GM21786 (cell line): ENCODE data around the gene ETNK2.

Experiments used
- ATAC-seq: cut with Tn5 transposase; IDR thresholded peaks from one replicate; pipeline ENCODE4 v1.9.1; 2021; ENCODE audit not compliant: unreplicated experiment

ETNK2 gene

DNA sequence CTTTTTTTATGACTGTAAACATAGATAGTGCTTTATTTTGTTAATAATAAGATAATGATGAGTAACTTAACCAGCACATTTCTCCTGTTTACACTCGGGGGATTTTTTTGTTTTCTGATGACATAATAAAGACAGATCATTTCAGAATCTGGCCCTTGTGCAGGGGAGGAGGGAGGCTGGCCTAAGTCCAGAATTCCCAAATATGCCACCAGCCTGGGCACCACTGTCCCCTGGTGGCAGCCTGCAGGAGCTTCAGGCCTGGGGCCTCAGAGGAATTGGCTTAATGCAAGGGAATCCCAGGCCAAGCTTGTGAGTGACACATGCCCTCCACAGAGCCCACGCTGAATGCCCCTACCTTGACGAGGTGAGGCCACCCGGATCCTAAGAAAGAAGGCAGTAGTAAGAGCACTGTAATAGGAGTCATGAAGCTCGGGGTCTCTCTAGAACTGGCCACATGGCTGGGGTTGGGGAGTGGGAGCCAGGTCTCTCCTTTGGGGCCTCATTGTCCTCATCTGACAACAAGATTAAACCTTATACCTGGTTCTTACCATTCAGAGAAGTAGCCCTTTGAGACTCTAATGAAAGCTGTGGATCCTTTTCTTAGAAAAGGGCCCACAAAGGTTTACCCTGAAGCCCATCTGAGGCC, 24.1 kb downstream of the ETNK2 start:
- ATAC-seq: no peak

DNA sequence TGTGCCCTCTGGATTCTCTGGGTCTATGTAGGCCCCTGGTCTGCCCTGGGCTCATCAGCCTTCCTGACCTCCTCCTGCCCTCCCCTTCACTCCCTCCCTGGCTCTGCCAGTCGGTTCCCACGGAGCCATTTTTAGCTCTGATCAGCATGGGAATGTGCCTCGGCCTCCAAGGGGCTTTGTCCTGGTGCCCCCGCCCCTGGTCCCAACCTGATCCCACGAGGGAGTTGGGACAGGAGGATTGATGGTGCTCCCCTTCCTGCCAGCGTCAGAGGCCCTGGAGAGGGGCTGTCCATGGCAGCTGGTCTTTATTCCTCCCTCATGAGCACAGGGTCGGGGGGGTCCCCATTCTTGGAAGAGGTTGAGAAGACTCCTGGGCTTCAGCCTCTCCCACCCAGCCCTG, 24.9 kb downstream of the ETNK2 start:
- no peak for ATAC-seq

- ATAC-seq: no peak
Observed at GRCh38 chr1:204126386-204126785, 25.5 kb downstream of the ETNK2 start.

- no peak for ATAC-seq
Observed at GRCh38 chr1:204125759-204126351, 26.0 kb downstream of the ETNK2 start.

GRCh38 chr1:204124639-204125038, 27.2 kb downstream of the ETNK2 start:
- ATAC-seq: no peak

DNA sequence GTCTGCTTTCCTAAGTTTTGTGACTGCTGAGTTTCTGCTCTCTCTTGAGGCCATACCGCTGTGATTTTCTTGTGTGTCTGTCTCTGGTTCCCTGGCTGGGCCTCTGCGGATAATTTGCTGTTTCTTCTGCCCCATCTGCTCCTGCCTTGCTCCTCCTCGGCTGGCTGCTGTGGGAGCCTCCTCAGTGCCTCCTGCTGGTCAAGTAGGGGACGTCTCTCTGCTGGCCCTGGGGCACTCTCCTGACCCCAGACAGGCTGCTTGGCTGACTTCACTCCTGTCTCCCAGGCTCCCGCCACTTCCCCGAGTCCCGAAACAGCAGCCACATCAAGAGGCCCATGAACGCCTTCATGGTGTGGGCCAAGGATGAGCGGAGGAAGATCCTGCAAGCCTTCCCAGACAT, 28.5 kb downstream of the ETNK2 start:
- no peak for ATAC-seq

- ATAC-seq: no peak
Observed at GRCh38 chr1:204121840-204122555, 29.8 kb downstream of the ETNK2 start.

DNA sequence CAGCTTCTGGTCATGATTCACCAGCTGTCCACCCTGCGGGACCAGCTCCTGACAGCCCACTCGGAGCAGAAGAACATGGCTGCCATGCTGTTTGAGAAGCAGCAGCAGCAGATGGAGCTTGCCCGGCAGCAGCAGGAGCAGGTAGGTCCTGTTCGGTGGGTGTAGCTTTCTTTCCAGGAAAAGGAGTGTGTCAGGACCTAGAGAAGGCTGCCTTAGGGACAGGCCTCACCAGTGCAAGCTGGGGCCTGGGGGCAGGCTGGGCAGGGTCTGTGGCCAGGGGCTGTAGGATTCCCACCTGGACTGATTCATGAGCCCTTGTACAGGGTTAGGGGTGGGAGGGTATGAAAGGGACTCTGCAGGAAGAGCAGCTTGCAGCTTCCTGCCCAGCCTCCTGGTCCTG, 35.3 kb downstream of the ETNK2 start:
- ATAC-seq: no peak

DNA sequence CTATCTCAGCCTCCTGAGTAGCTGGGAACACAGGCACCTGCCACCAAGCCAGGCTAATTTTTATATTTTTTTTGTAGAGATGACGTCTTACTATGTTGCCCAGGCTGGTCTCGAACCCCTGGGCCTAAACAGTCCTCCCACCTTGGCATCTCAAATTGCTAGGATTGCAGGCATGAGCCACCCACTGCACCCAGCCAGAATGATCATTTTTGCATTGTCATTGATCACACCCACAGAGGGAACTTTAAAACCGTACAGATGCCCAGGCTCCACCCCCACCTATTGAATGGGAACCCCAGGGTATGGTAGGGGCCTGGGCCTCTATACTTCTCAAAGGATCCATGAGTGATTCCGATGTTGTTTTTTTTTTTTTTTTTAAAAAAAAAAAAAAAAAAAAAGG, 36.7 kb downstream of the ETNK2 start:
- no peak for ATAC-seq

DNA sequence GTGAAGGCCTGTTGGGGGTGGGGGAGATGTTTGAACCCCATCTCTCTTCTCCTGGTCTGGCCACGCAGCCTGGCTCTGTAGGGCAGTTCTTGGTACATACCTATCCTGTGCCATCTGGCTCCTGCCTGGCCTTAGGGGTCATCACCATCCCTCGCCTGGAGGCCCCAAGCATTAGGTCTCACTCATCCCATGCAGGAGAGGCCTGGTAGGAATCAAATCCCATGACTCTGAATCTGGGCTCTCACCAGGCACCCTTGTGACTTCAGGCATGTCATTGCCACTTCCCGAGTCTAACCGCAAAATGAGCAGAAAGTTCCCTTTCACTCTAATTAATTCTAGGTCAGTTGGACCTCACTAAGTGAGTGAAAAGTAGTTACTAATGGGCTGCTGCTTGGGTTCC, 37.2 kb downstream of the ETNK2 start:
- no peak for ATAC-seq

DNA sequence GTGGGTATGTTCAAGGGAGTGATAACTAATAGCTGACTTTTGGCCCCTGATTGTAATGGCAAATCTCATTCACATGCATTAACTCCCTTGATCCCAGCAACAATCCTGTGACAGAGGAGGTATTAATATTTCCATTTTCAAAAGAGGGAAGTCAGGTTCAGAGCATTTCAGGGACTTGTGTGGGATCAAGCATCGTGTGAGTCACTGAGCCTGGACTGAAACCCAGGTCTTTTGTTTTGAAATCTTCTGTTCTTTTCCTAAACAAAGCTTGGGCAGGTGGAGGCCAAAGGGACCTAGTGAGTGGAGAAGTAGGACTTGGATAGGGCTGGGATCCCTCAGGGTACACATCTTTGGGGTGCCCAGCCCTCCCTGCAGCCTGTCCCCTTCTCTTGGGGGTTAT, 37.9 kb downstream of the ETNK2 start:
- ATAC-seq: no peak

GRCh38 chr1:204112876-204113730, 38.7 kb downstream of the ETNK2 start:
- ATAC-seq: no peak

- ATAC-seq: no peak
Observed at GRCh38 chr1:204110894-204111633, 40.8 kb downstream of the ETNK2 start.

DNA sequence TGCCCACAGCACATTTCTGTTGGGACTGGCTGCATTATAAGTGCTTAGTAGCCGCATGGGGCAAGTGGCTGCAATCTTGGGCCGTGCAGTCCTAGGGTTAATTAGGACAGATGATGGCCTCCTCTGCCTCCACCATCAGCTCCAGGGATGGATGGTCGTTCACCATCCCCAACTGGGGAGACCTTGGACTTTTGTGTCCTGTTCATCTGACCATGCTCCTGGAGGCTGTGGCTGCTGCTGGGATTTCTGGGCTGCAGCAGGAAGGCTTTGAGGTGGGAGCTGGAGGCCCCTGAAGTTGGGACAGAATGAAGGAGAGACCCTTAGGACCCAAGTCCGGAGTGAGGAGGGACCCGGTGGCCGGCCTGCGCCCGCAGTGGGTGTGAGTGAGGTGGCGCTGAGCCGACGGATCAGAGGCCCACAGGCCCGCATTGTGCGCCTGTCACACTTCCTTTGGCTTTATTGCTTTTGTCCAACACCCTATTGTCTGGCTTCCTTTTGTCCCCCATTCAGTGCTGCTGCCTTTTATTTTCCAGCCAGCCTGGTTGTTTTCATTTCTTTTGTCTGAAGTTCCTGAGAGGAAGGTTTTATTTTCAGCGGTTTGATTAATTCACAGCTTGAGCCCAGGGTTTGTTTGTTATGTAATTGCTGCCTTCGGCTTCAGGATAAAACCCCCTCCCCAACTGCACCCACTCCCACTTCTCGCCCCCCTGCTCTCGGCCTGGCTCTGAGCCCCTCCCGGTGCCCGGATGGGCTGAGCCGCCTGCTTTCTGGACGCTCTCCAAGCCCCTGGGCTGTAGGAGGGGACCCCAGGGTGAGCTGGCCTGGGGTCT, 43.3 kb downstream of the ETNK2 start:
- no peak for ATAC-seq

- no peak for ATAC-seq
Observed at GRCh38 chr1:204107892-204108291, 44.0 kb downstream of the ETNK2 start.

DNA sequence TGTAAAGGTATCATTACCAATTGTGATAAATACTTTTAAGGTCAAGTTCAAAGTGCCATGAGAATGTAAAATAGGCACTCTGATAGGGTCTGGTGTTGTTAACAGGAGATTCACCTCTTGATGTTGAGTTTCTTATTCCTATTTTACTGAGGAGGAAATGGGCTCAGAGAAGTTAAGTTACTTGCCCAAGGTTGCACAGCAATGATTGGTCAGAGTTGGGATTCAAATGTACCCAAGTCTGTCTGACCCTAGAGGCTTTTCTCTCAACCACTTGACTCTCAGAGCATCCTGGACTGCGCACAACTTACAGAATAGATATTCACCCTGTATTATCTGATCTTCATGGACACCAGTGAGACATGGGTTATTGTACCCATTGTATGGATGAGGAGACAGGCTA, 45.0 kb downstream of the ETNK2 start:
- no peak for ATAC-seq

DNA sequence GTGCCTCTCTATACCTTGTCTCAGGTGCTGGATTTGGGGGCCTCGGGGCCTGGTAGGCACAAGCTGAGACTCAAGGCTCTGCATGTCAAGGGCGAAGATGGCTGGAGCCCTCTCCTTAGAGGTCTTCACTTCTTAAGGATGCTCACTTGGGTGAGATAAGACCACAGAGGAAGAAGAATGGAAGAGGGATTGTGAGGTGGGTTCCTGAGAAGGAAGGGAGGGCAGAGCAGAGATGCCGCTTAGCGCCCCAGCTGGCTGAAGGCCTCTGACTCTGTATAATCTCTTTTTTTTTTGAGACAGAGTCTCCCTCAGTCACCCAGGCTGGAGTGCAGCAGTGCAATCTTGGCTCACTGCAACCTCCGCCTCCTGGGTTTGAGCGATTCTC, 46.7 kb downstream of the ETNK2 start:
- no peak for ATAC-seq

- ATAC-seq: no peak
Observed at GRCh38 chr1:204104331-204105130, 47.3 kb downstream of the ETNK2 start.

DNA sequence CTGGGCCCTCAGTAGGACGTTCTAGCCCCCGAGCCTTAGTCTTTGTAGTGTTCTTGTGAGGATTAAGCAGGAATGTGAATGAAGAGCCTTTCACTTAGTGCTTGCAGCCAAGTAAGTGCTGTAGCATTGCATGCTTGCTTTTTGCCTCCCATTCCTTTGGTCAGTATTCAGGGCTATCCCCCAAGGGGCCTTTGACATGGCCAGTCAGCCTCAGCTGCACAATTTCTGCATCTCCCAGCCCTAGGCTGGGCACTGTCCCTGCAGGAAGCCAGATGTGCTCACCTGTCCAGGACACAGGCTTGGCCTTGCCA, 48.5 kb downstream of the ETNK2 start:
- no peak for ATAC-seq
